GM12878 (cell line): ENCODE measurements around the gene MAN2A2. TPM values are rescaled to one million over a fixed set of nuclear protein-coding genes. Genes with fewer than 3 reads are reported as not detected.

Source experiments
- ATAC-seq: fragments of 200-7000 bp; cut with Tn5 transposase; 3 replicates; pipeline ENCODE4 v1.9.1; 2020; ENCODE audit warnings: mild to moderate bottlenecking, moderate library complexity
- BruUV-seq: library from RNA; stranded (reverse); fragments of 400-500 nt; replicated peaks from 2 replicates; lab custom pipeline; 2021; lab: Mats Ljungman, UMichigan
- CTCF ChIA-PET: fragments of 300-600 bp; sonication (Branson Sonifier 250); formaldehyde crosslinking; extraction: SDS; loops from one replicate; lab custom pipeline; 2021; ENCODE audit warnings: inconsistent platforms; lab: Yijun Ruan, JAX
- POLR2A ChIA-PET: fragments of 350-600 bp; formaldehyde crosslinking; extraction: SDS; loops from one replicate; lab custom pipeline; 2021; ENCODE audit warnings: inconsistent platforms; lab: Charles Lee
- RAD21 ChIA-PET: fragments of 300-600 bp; sonication (Branson Sonifier 250); formaldehyde crosslinking; loops from one replicate; lab custom pipeline; 2023; ENCODE audit warnings: antibody characterized with exemption; ENCODE audit not compliant: unreplicated experiment; lab: Charles Lee
- SMC1A ChIA-PET: fragments of 300-600 bp; sonication (Branson Sonifier 250); formaldehyde crosslinking; loops from one replicate; lab custom pipeline; 2023; ENCODE audit not compliant: unreplicated experiment, uncharacterized antibody; lab: Charles Lee
- DNase-seq: peaks from one replicate; pipeline ENCODE4 v3.0.0-alpha.2; 2011; ENCODE audit warnings: low read depth, low spot score
- FAIRE-seq: peaks from 3 replicates; lab custom pipeline; 2011; peaks lifted over from hg19 to GRCh38; lab: Jason Lieb, UNC
- H2AFZ ChIP-seq: 2 replicates; pipeline ENCODE4 v1.6.0; 2011; ENCODE audit warnings: low read depth, low read length, control low read depth; ENCODE audit not compliant: control insufficient read depth
- H3K27ac ChIP-seq: 2 replicates; pipeline ENCODE4 v1.5.1; 2011; ENCODE audit warnings: control low read depth; ENCODE audit not compliant: control insufficient read depth, insufficient read depth
- H3K27me3 ChIP-seq, 2 experiments: replicated peaks in 1 of 2; 2 replicates each; pipeline versions ENCODE4 v1.6.0 to v1.6.1; 2011; ENCODE audit warnings: low read length in 1 of 2; ENCODE audit not compliant: control insufficient read depth in 2 of 2, insufficient read depth in 2 of 2
- H3K36me3 ChIP-seq, 2 experiments: 2 replicates each; pipeline ENCODE4 v1.5.1; 2011; ENCODE audit warnings: low read length in 1 of 2; ENCODE audit not compliant: control insufficient read depth in 2 of 2, insufficient read depth in 2 of 2
- H3K4me1 ChIP-seq: 2 replicates; pipeline ENCODE4 v1.6.1; 2011; ENCODE audit warnings: mild to moderate bottlenecking, low read length, moderate library complexity, mixed read lengths; ENCODE audit not compliant: control insufficient read depth, insufficient read depth
- H3K4me2 ChIP-seq: 2 replicates; pipeline ENCODE4 v1.6.0; 2011; ENCODE audit warnings: control low read depth; ENCODE audit not compliant: control insufficient read depth, insufficient read depth
- H3K4me3 ChIP-seq: fragments of 200-600 bp; sonication (generic); 2 replicates; pipeline ENCODE4 v1.5.1; 2016
- H3K79me2 ChIP-seq: 2 replicates; pipeline ENCODE4 v1.6.0; 2011; ENCODE audit warnings: low read length; ENCODE audit not compliant: control insufficient read depth, insufficient read depth
- H3K9ac ChIP-seq: 2 replicates; pipeline ENCODE4 v1.8.0; 2011; ENCODE audit warnings: low read length, control low read depth, mixed read lengths; ENCODE audit not compliant: control insufficient read depth, insufficient read depth
- H3K9me3 ChIP-seq: replicated peaks from 3 replicates; pipeline ENCODE4 v1.5.1; 2011; ENCODE audit warnings: mild to moderate bottlenecking, low read length; ENCODE audit not compliant: control insufficient read depth, insufficient read depth
- H4K20me1 ChIP-seq: 2 replicates; pipeline ENCODE4 v1.6.0; 2011; ENCODE audit not compliant: control insufficient read depth, insufficient read depth
- BRCA1 ChIP-seq: IDR thresholded peaks from 2 replicates; pipeline ENCODE4 v1.6.1; 2011; ENCODE audit warnings: low read depth, low read length, improper control_type of control experiment
- CEBPB ChIP-seq, 2 experiments: fragments of 150-350 bp in 1 of 2; IDR thresholded peaks; 2 replicates each; pipeline ENCODE4 v1.6.1; 2012 to 2014; ENCODE audit warnings: low read depth in 2 of 2, low read length in 2 of 2, borderline replicate concordance in 1 of 2, inconsistent platforms in 1 of 2
- CTCF ChIP-seq, 3 experiments: IDR thresholded peaks in 2 of 3; conservative IDR thresholded peaks in 1 of 3; 2 replicates each; pipeline ENCODE4 v1.5.1; 2011; ENCODE audit warnings: low read depth in 3 of 3, low read length in 3 of 3, mild to moderate bottlenecking in 3 of 3, control low read depth in 2 of 3, moderate library complexity in 2 of 3, inconsistent platforms in 1 of 3, mixed read lengths in 1 of 3; ENCODE audit not compliant: control insufficient read depth in 2 of 3, insufficient read depth in 1 of 3; ENCODE audit errors: extremely low read depth in 1 of 3
- DPF2 ChIP-seq: fragments of 450-650 bp; IDR thresholded peaks from 2 replicates; pipeline ENCODE4 v1.6.1; 2017; ENCODE audit warnings: mild to moderate bottlenecking
- EZH2 ChIP-seq: IDR thresholded peaks from 2 replicates; pipeline ENCODE4 v1.6.1; 2012; ENCODE audit warnings: low read depth, mild to moderate bottlenecking, control low read depth, inconsistent platforms, low read length, borderline replicate concordance; ENCODE audit not compliant: control insufficient read depth
- HDAC2 ChIP-seq: fragments of 200-600 bp; sonication (generic); IDR thresholded peaks from 2 replicates; pipeline ENCODE4 v1.6.1; 2017
- JUNB ChIP-seq: IDR thresholded peaks from 2 replicates; pipeline ENCODE4 v1.6.1; 2016; ENCODE audit warnings: antibody characterized with exemption, mild to moderate bottlenecking
- MEF2B ChIP-seq: fragments of 450-650 bp; IDR thresholded peaks from 2 replicates; pipeline ENCODE4 v1.6.1; 2018; ENCODE audit warnings: mild to moderate bottlenecking, moderate library complexity; ENCODE audit not compliant: partially characterized antibody, poor library complexity, severe bottlenecking
- NFXL1 ChIP-seq: fragments of 450-650 bp; IDR thresholded peaks from 2 replicates; pipeline ENCODE4 v1.6.1; 2017; ENCODE audit warnings: antibody characterized with exemption, mild to moderate bottlenecking, borderline replicate concordance
- NR2F1 ChIP-seq: fragments of 450-650 bp; conservative IDR thresholded peaks from 2 replicates; pipeline ENCODE4 v1.6.1; 2017; ENCODE audit warnings: mild to moderate bottlenecking
- POLR2AphosphoS5 ChIP-seq: IDR thresholded peaks from 2 replicates; pipeline ENCODE4 v1.6.1; 2011; ENCODE audit warnings: mild to moderate bottlenecking, low read length, inconsistent platforms
- RBBP5 ChIP-seq: fragments of 200-600 bp; sonication (generic); conservative IDR thresholded peaks from 2 replicates; pipeline ENCODE4 v1.6.1; 2016
- SMAD1 ChIP-seq: fragments of 450-650 bp; IDR thresholded peaks from 2 replicates; pipeline ENCODE4 v1.6.1; 2018; ENCODE audit warnings: mild to moderate bottlenecking, low read depth; ENCODE audit not compliant: partially characterized antibody
- TAF1 ChIP-seq: IDR thresholded peaks from 2 replicates; pipeline ENCODE4 v1.6.1; 2011; ENCODE audit warnings: mild to moderate bottlenecking, low read depth, low read length, borderline replicate concordance
- YBX1 ChIP-seq: fragments of 450-650 bp; IDR thresholded peaks from 2 replicates; pipeline ENCODE4 v1.6.1; 2016; ENCODE audit warnings: antibody characterized with exemption
- YY1 ChIP-seq: IDR thresholded peaks from 2 replicates; pipeline ENCODE4 v1.6.1; 2011; ENCODE audit warnings: low read depth, mild to moderate bottlenecking, low read length
- WGBS: methylation state at CpG from one replicate; pipeline ENCODE4 v1.1.6; 2016; ENCODE audit warnings: low lambda C conversion rate; ENCODE audit not compliant: insufficient replicate concordance, insufficient coverage; ENCODE audit errors: missing lambda C conversion rate; 5-methylcytosine and 5-hydroxymethylcytosine counted together
- in situ Hi-C: fragments of 300-500 bp; cut with MboI; formaldehyde crosslinking; loops from 9 replicates; pipeline ENCODE4 v1.14.3; 2018; ENCODE audit warnings: mixed read lengths
- intact Hi-C: fragments of 100-400 bp; cut with micrococcal nuclease; formaldehyde crosslinking; loops from one replicate; pipeline ENCODE4 v1.14.2; 2022; ENCODE audit not compliant: unreplicated experiment
- polyA plus RNA-seq, 11 experiments: library from polyadenylated mRNA; depleted of rRNA in 4 of 11; unstranded in 6 of 11; stranded (reverse) in 5 of 11; fragments of >200 nt; fragmentation: Nextera tagmentation in 4 of 11; fragmentation: Illumina TruSeq in 1 of 11; extraction: Ambion mirVana in 4 of 11; extraction: Trizol in 1 of 11; gene quantifications; 1 replicate in 1 of 11; 2 replicates in 10 of 11; pipeline versions ENCODE4 v1.2.1 to v1.2.3, GENCODE V29; 2011 to 2016; ENCODE audit warnings: inconsistent platforms in 2 of 11, missing spikeins in 2 of 11, low read depth in 1 of 11
- total RNA-seq, 4 experiments: library from RNA; depleted of rRNA in 3 of 4; stranded (reverse); fragments of >200 nt in 3 of 4; fragmentation: Illumina TruSeq in 1 of 4; extraction: Trizol in 1 of 4; gene quantifications; 2 replicates each; pipeline versions ENCODE4 v1.2.1 to v1.2.3, GENCODE V29; 2013 to 2021
- TF ChIP-seq, protein P1 (sequence below): IDR thresholded peaks from 2 replicates; pipeline ENCODE4 v1.6.1; 2012; ENCODE audit warnings: low read depth, low read length, improper control_type of control experiment

The MAN2A2 gene
- total and polyA plus RNA-seq, 10 of the 15 experiments (the other 5 are each of a cell fraction or from before 2014, with no cell fraction given), result 4.2 to 79.4 (median 23.2) TPM

DNA sequence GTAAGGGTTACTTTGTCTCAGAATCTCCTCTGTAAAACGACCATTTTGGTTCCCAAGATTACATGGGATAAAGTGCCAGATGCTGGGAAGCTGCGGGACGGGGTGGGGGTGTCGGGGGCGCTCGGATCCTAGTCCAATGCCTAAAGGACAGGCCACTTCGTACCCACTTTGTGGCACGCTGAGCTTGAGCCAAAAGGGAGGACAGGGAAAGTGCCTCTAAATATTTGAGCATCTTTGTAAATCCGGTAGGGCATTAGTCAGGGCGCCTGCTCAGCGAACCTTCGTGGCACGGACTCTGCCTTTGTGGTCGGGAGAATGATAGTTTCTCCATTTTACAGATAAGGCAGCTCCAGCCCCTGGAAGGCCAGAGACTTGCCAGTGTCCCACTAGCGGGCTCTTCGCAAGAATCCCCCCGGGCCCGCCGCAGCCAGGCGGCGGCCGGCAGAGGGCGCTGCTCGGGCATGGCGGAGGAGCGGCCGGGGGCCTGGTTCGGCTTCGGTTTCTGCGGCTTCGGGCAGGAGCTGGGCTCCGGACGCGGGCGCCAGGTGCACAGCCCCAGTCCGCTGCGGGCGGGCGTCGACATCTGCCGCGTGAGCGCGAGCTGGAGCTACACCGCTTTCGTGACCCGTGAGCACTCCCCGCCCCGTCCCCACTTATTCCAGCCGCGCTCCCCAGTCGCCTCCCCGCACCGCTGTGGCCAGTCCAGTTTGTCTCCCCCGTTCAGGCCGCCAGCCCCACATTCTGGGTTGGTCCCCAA is 53.4 kb downstream of the MAN2A2 start (continued):
- no peak for TF ChIP-seq JUNB
- TF ChIP-seq RBBP5, result no peak
- no peak for TF ChIP-seq BRCA1
- TF ChIP-seq EZH2, result no peak
- no peak for TF ChIP-seq HDAC2
- TF ChIP-seq TAF1, result no peak
- no peak for TF ChIP-seq MEF2B
- TF ChIP-seq YY1, result peak; percentile 93
- no peak for TF ChIP-seq YBX1
- TF ChIP-seq SMAD1, result no peak

DNA sequence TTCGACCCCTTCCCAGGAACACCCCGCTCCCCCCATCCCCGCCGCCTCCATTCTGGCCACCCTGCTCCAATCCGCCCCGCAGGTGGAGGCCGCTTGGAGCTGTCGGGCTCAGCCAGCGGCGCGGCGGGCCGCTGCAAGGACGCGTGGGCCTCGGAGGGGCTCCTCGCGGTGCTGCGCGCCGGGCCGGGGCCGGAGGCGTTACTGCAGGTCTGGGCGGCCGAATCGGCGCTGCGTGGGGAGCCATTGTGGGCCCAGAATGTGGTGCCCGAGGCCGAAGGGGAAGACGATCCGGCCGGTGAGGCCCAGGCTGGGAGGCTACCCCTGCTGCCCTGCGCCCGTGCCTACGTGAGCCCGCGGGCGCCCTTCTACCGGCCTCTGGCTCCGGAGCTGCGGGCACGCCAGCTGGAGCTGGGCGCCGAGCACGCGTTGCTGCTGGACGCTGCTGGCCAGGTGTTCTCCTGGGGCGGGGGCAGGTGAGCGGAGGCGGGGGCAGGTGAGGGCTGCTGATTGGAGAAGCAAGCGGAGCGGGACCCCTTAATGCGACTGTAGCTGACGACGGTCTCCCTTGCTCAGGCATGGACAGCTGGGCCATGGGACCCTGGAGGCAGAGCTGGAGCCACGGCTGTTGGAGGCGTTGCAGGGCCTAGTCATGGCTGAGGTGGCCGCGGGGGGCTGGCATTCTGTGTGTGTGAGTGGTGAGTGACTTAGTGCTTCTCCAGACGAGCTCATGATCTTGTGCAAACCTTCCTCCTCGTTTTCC is 54.1 kb downstream of the MAN2A2 start:
- Histone ChIP-seq H3K4me1 (peaks cover 3% of the 10 kb centered on the region; the same call in 1 of the 2 replicates), H3K27me3 (no peaks in the 10 kb centered on the region), H3K4me2 (peak overlapping the region; percentile 78; the same call in 1 of the 2 replicates), H3K9me3 (no peaks in the 10 kb centered on the region), H4K20me1 (no peaks in the 10 kb centered on the region), H3K36me3 (peaks cover 21 to 30% of the 10 kb centered on the region in 2 experiments), H2AFZ (no peak overlapping the region), H3K27ac (no peak overlapping the region), H3K9ac (peak overlapping the region; percentile 98; the same call in 1 of the 2 replicates), H3K79me2 (peaks cover 24% of the 10 kb centered on the region), H3K4me3 (peak overlapping the region; percentile 87)
- ChIA-PET RAD21 (interaction anchor here (0.5 to 4.5 kb wide), 8 partner anchors 17 to 314 kb away, joined by 3 to 24 read pairs (median 3); partner anchors contain the start of genes HDDC3 and UNC45A), SMC1A (interaction anchor here (1.1 to 4.1 kb wide), 3 partner anchors 25 to 92 kb away, joined by 4 to 14 read pairs (median 11); no protein-coding TSS in a partner anchor), CTCF (interaction anchor here (0.8 to 6.4 kb wide), 19 partner anchors 9 to 911 kb away, joined by 3 to 74 read pairs (median 5); partner anchors contain the start of genes HDDC3 and UNC45A), POLR2A (interaction anchor here (1.5 to 3.6 kb wide), 2 partner anchors 25 to 30 kb away, joined by 4 to 26 read pairs; partner anchors contain the start of gene HDDC3)
- FAIRE-seq (no peak), DNase-seq (no peak), ATAC-seq (no peak)
- intact Hi-C loops (loop anchor here (5.0 kb wide), 3 partner anchors 35 to 90 kb away; partner anchors contain the start of genes PRC1 and VPS33B), in situ Hi-C loops (loop anchor here (25.0 kb wide), 1 partner anchor 1370 kb away; the partner anchor contains the start of gene TICRR)
- no TSS peak for BruUV-seq
- 97% methylated on average over 57 of the region's 63 CpGs for WGBS
- TF ChIP-seq DPF2 (no peak), CTCF (IDR thresholded peaks at IDR 0.05 in 2 of 3, conservative IDR thresholded peaks at IDR 0.05 in 1 of 3; ENCODE audit: control insufficient read depth in 2 of 3, extremely low read depth in 1 of 3, insufficient read depth in 1 of 3, low read depth in 3 of 3, low read length in 3 of 3) (no peak), NFXL1 (no peak), NR2F1 (no peak), POLR2AphosphoS5 (no peak), CEBPB (IDR thresholded peaks at IDR 0.05; ENCODE audit: borderline replicate concordance in 1 of 2, low read depth in 2 of 2, low read length in 2 of 2) (no peak)
- TF ChIP-seq, protein P1, sequence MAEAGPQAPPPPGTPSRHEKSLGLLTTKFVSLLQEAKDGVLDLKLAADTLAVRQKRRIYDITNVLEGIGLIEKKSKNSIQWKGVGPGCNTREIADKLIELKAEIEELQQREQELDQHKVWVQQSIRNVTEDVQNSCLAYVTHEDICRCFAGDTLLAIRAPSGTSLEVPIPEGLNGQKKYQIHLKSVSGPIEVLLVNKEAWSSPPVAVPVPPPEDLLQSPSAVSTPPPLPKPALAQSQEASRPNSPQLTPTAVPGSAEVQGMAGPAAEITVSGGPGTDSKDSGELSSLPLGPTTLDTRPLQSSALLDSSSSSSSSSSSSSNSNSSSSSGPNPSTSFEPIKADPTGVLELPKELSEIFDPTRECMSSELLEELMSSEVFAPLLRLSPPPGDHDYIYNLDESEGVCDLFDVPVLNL, result no peak
